HG03139 (cell line): Measurements from ENCODE around the gene CDYL2.
"Not testable (repeated sequence)": the region's sequence is repeated elsewhere in the genome, so short reads cannot be mapped to it uniquely, and the experiment has no call there.

Source experiments
- ATAC-seq: cut with Tn5 transposase; IDR thresholded peaks from one replicate; pipeline ENCODE4 v1.9.1; 2021; ENCODE audit not compliant: unreplicated experiment

The CDYL2 gene

GRCh38 chr16:80809366-80809765 is 5.0 kb upstream of the CDYL2 start:
- ATAC-seq, result no peak

- no peak for ATAC-seq
Measured at GRCh38 chr16:80807906-80808305, 3.5 kb upstream of the CDYL2 start.

GRCh38 chr16:80806927-80807340 is 2.5 kb upstream of the CDYL2 start:
- no peak for ATAC-seq

- ATAC-seq, result no peak
Measured at GRCh38 chr16:80806289-80806688, 1.9 kb upstream of the CDYL2 start.

GRCh38 chr16:80804056-80804525 is 307 bp downstream of the CDYL2 start:
- ATAC-seq, result peak; percentile 46

GRCh38 chr16:80803339-80804055 is 901 bp downstream of the CDYL2 start:
- ATAC-seq, result peak; percentile 13

GRCh38 chr16:80802902-80803301 is 1.5 kb downstream of the CDYL2 start:
- ATAC-seq, result no peak

- no peak for ATAC-seq
Measured at GRCh38 chr16:80802138-80802537, 2.3 kb downstream of the CDYL2 start.

GRCh38 chr16:80794071-80794470 is 10.3 kb downstream of the CDYL2 start:
- ATAC-seq, result no peak

GRCh38 chr16:80792031-80792430 is 12.4 kb downstream of the CDYL2 start:
- no peak for ATAC-seq

GRCh38 chr16:80791411-80791810 is 13.0 kb downstream of the CDYL2 start:
- no peak for ATAC-seq

- ATAC-seq, result no peak
Measured at GRCh38 chr16:80790751-80791150, 13.6 kb downstream of the CDYL2 start.

GRCh38 chr16:80788027-80788426 is 16.4 kb downstream of the CDYL2 start:
- ATAC-seq, result no peak

GRCh38 chr16:80786561-80786960 is 17.8 kb downstream of the CDYL2 start:
- not testable (repeated sequence) for ATAC-seq

- no peak for ATAC-seq
Measured at GRCh38 chr16:80784951-80785350, 19.4 kb downstream of the CDYL2 start.

GRCh38 chr16:80778703-80779102 is 25.7 kb downstream of the CDYL2 start:
- ATAC-seq, result no peak

- no peak for ATAC-seq
Measured at GRCh38 chr16:80776856-80777255, 27.5 kb downstream of the CDYL2 start.

- ATAC-seq, result no peak
Measured at GRCh38 chr16:80775450-80775849, 28.9 kb downstream of the CDYL2 start.

GRCh38 chr16:80766798-80767197 is 37.6 kb downstream of the CDYL2 start:
- no peak for ATAC-seq

- ATAC-seq, result no peak
Measured at GRCh38 chr16:80759419-80760162, 44.8 kb downstream of the CDYL2 start.

GRCh38 chr16:80754476-80754875 is 49.9 kb downstream of the CDYL2 start:
- ATAC-seq, result no peak

GRCh38 chr16:80752541-80752940 is 51.9 kb downstream of the CDYL2 start:
- no peak for ATAC-seq
